HCT116 (cell line): Measurements from ENCODE around the gene SPEN. TPM values are rescaled to one million over a fixed set of nuclear protein-coding genes. Genes with fewer than 3 reads are reported as not detected.

Experiments
- ATAC-seq: fragments of 200-7000 bp; cut with Tn5 transposase; 2 replicates; pipeline ENCODE4 v1.9.1; 2020; ENCODE audit warnings: mild to moderate bottlenecking, moderate library complexity
- BruUV-seq: library from RNA; stranded (reverse); fragments of 400-500 nt; replicated peaks from 2 replicates; lab custom pipeline; 2021; lab: Mats Ljungman, UMichigan
- CTCF ChIA-PET: fragments of 300-600 bp; sonication (Branson Sonifier 250); formaldehyde crosslinking; loops from one replicate; lab custom pipeline; 2021; ENCODE audit warnings: antibody characterized with exemption; lab: Charles Lee
- POLR2A ChIA-PET: fragments of 300-600, 350-600 bp; sonication (Branson Sonifier 250); formaldehyde crosslinking; loops from one replicate; lab custom pipeline; 2021; ENCODE audit warnings: antibody characterized with exemption; lab: Charles Lee
- RAD21 ChIA-PET, 2 experiments: fragments of 300-600 bp; sonication (Branson Sonifier 250); formaldehyde crosslinking; loops; one replicate each; lab custom pipeline; 2023; ENCODE audit warnings: low total read pairs in 2 of 2; ENCODE audit not compliant: uncharacterized antibody in 2 of 2, unreplicated experiment in 2 of 2, low non-redundant PET in 1 of 2; lab: Charles Lee
- DNase-seq: peaks from one replicate; pipeline ENCODE4 v3.0.0-alpha.2; 2010; ENCODE audit warnings: low read depth, low spot score
- H2AFZ ChIP-seq: fragments of 200-600 bp; shearing (Covaris generic), sonication (generic); 2 replicates; pipeline ENCODE4 v1.6.1; 2017; ENCODE audit warnings: low read depth, mixed run types, mixed read lengths, antibody characterized with exemption, low read length; ENCODE audit not compliant: poor library complexity, severe bottlenecking
- H3K27ac ChIP-seq: 2 replicates; pipeline ENCODE4 v1.5.1; 2012; ENCODE audit warnings: low read depth, low read length
- H3K27me3 ChIP-seq: fragments of 200-600 bp; sonication (generic); 2 replicates; pipeline ENCODE4 v1.6.1; 2016; ENCODE audit warnings: mixed run types, low read length, mixed read lengths; ENCODE audit not compliant: insufficient read depth
- H3K36me3 ChIP-seq, 2 experiments: fragments of 200-500 bp in 1 of 2; fragments of 200-600 bp in 1 of 2; sonication (Bioruptor generic) in 1 of 2; sonication (generic) in 1 of 2; 2 replicates each; pipeline versions ENCODE4 v1.5.1 to v1.6.1; 2014 to 2016; ENCODE audit warnings: low read length in 2 of 2, inconsistent platforms in 1 of 2, mixed read lengths in 1 of 2, mixed run types in 1 of 2; ENCODE audit not compliant: insufficient read depth in 2 of 2, control insufficient read depth in 1 of 2
- H3K4me1 ChIP-seq, 2 experiments: fragments of 200-600 bp in 1 of 2; sonication (generic) in 1 of 2; 2 replicates each; pipeline versions ENCODE4 v1.5.1 to v1.6.1; 2012 to 2017; ENCODE audit warnings: low read length in 2 of 2, inconsistent platforms in 1 of 2, mild to moderate bottlenecking in 1 of 2, mixed read lengths in 1 of 2, mixed run types in 1 of 2, moderate library complexity in 1 of 2; ENCODE audit not compliant: insufficient read depth in 2 of 2, control insufficient read depth in 1 of 2
- H3K4me2 ChIP-seq: fragments of 200-600 bp; sonication (generic); 2 replicates; pipeline ENCODE4 v1.6.1; 2017; ENCODE audit warnings: mixed run types, low read length, mixed read lengths
- H3K4me3 ChIP-seq, 2 experiments: fragments of 200-600 bp in 1 of 2; sonication (generic) in 1 of 2; replicated peaks in 1 of 2; 2 replicates each; pipeline ENCODE4 v1.5.1; 2011 to 2016; ENCODE audit warnings: low read length in 2 of 2, control low read depth in 1 of 2, low read depth in 1 of 2, mild to moderate bottlenecking in 1 of 2, mixed read lengths in 1 of 2, mixed run types in 1 of 2
- H3K79me2 ChIP-seq: fragments of 200-600 bp; sonication (generic); 2 replicates; pipeline ENCODE4 v1.6.1; 2017; ENCODE audit warnings: mild to moderate bottlenecking, mixed run types, low read length, moderate library complexity, mixed read lengths; ENCODE audit not compliant: insufficient read depth
- H3K9ac ChIP-seq: fragments of 200-600 bp; sonication (generic); 2 replicates; pipeline ENCODE4 v1.6.1; 2016; ENCODE audit warnings: low read length, mixed read lengths
- H3K9me2 ChIP-seq: fragments of 200-600 bp; sonication (generic), shearing (Covaris generic); 2 replicates; pipeline ENCODE4 v1.6.1; 2017; ENCODE audit warnings: mixed run types, mild to moderate bottlenecking, moderate library complexity; ENCODE audit not compliant: insufficient read depth
- H3K9me3 ChIP-seq, 2 experiments: fragments of 200-500 bp in 1 of 2; fragments of 200-600 bp in 1 of 2; sonication (Bioruptor generic) in 1 of 2; sonication (generic) in 1 of 2; 2 replicates each; pipeline ENCODE4 v1.6.1; 2014 to 2017; ENCODE audit warnings: low read length in 2 of 2, mixed read lengths in 2 of 2, inconsistent platforms in 1 of 2, low read depth in 1 of 2, mild to moderate bottlenecking in 1 of 2, mixed run types in 1 of 2, moderate library complexity in 1 of 2; ENCODE audit not compliant: control insufficient read depth in 1 of 2, insufficient read depth in 1 of 2
- H4K20me1 ChIP-seq: fragments of 200-600 bp; sonication (generic), shearing (Covaris generic); 2 replicates; pipeline ENCODE4 v1.6.1; 2017; ENCODE audit warnings: mixed run types, mild to moderate bottlenecking, moderate library complexity; ENCODE audit not compliant: insufficient read depth
- CEBPB ChIP-seq: IDR thresholded peaks from 2 replicates; pipeline ENCODE4 v1.6.1; 2012; ENCODE audit warnings: low read depth
- ELF1 ChIP-seq: IDR thresholded peaks from 2 replicates; pipeline ENCODE4 v1.6.1; 2012; ENCODE audit warnings: low read depth, borderline replicate concordance
- EZH2 ChIP-seq: fragments of 200-600 bp; sonication (generic); IDR thresholded peaks from 2 replicates; pipeline ENCODE4 v1.6.1; 2017; ENCODE audit warnings: antibody characterized with exemption, mixed run types
- EZH2phosphoT487 ChIP-seq: fragments of 200-600 bp; IDR thresholded peaks from 2 replicates; pipeline ENCODE4 v1.6.1; 2018; ENCODE audit warnings: antibody characterized with exemption, borderline replicate concordance
- FOSL1 ChIP-seq: IDR thresholded peaks from 2 replicates; pipeline ENCODE4 v1.6.1; 2012; ENCODE audit warnings: low read depth
- REST ChIP-seq: IDR thresholded peaks from 2 replicates; pipeline ENCODE4 v1.6.1; 2012; ENCODE audit warnings: low read depth
- SIN3A ChIP-seq: IDR thresholded peaks from 2 replicates; pipeline ENCODE4 v1.6.1; 2012; ENCODE audit warnings: low read depth
- SP1 ChIP-seq: IDR thresholded peaks from 2 replicates; pipeline ENCODE4 v1.6.1; 2012; ENCODE audit warnings: low read depth
- ZBTB33 ChIP-seq: IDR thresholded peaks from 2 replicates; pipeline ENCODE4 v1.6.1; 2011; ENCODE audit warnings: mild to moderate bottlenecking, low read length, moderate library complexity; ENCODE audit not compliant: insufficient replicate concordance; ENCODE audit errors: extremely low read depth
- ZFX ChIP-seq: fragments of 450-650 bp; IDR thresholded peaks from 2 replicates; pipeline ENCODE4 v1.6.1; 2017
- intact Hi-C: fragments of 100-400 bp; cut with micrococcal nuclease; formaldehyde crosslinking; loops from 2 replicates; pipeline ENCODE4 v1.10.0; 2022
- total RNA-seq: library from RNA; stranded (reverse); gene quantifications from one replicate; pipeline ENCODE4 v1.2.1, GENCODE V29; 2021; ENCODE audit not compliant: unreplicated experiment

SPEN gene
- total RNA-seq, 1 experiment from 2014 or later = 58.6 TPM

GRCh38 chr1:15931401-15931800 lies 83.9 kb downstream of the SPEN start:
- DNase-seq = no peak
- Histone ChIP-seq H3K27ac (no peak overlapping the region), H3K9me3 (no peaks in the 10 kb centered on the region), H3K9me2 (no peaks in the 10 kb centered on the region), H3K4me3 (no peak overlapping the region), H3K9ac (no peak overlapping the region), H3K4me2 (no peak overlapping the region), H3K36me3 (peaks cover 55 to 63% of the 10 kb centered on the region in 2 experiments), H4K20me1 (no peaks in the 10 kb centered on the region), H2AFZ (no peak overlapping the region), H3K4me1 (no peaks in the 10 kb centered on the region), H3K79me2 (peaks cover 39% of the 10 kb centered on the region), H3K27me3 (no peaks in the 10 kb centered on the region)
- RAD21 ChIA-PET = no interaction called here
- TF ChIP-seq REST (no peak), CEBPB (no peak), ELF1 (no peak), EZH2 (no peak), ZFX (no peak), SIN3A (no peak)
- no TSS peak for BruUV-seq
- POLR2A ChIA-PET = no interaction called here
- CTCF ChIA-PET = no interaction called here
- ATAC-seq = no peak
- intact Hi-C loops = no loop called here

GRCh38 chr1:15931884-15932283 lies 84.4 kb downstream of the SPEN start:
- POLR2A ChIA-PET = no interaction called here
- intact Hi-C loops = no loop called here
- RAD21 ChIA-PET = no interaction called here
- peaks cover 55 to 66% of the 10 kb centered on the region in 2 experiments for H3K36me3 ChIP-seq
- peaks cover 39% of the 10 kb centered on the region for H3K79me2 ChIP-seq
- no TSS peak for BruUV-seq
- CTCF ChIA-PET = no interaction called here
- ATAC-seq = no peak
- H3K4me2 ChIP-seq = no peak overlapping the region
- no peaks in the 10 kb centered on the region for H3K9me2 ChIP-seq
- H3K27ac ChIP-seq = no peak overlapping the region
- no peak overlapping the region for H3K9ac ChIP-seq
- H3K27me3 ChIP-seq = no peaks in the 10 kb centered on the region
- H3K4me3 ChIP-seq = no peak overlapping the region
- H3K9me3 ChIP-seq = no peaks in the 10 kb centered on the region
- DNase-seq = no peak
- H2AFZ ChIP-seq = no peak overlapping the region
- TF ChIP-seq ZBTB33 (no peak), FOSL1 (no peak), SP1 (no peak), EZH2phosphoT487 (no peak)
- no peaks in the 10 kb centered on the region for H4K20me1 ChIP-seq
- H3K4me1 ChIP-seq = no peaks in the 10 kb centered on the region
